ENCODE results near the gene LRP1B.

GRCh38 chr2:140316345-140316744 is 1814.5 kb downstream of the LRP1B start:
- TF ChIP-seq EGR1 (IDR thresholded peaks at IDR 0.05; ENCODE audit: borderline replicate concordance, low read depth, low read length): no peak
- no peak for TF ChIP-seq CTCF (IDR thresholded peaks at IDR 0.05; ENCODE audit: control extremely low read depth in 1 of 3, insufficient read depth in 1 of 3, low read depth in 1 of 3, low read length in 3 of 3)
- TF ChIP-seq RAD21 (IDR thresholded peaks at IDR 0.05 in 1 of 2, conservative IDR thresholded peaks at IDR 0.05 in 1 of 2; ENCODE audit: low read depth in 2 of 2, low read length in 2 of 2): no peak
- no peak for TF ChIP-seq JUN (IDR thresholded peaks at IDR 0.05; ENCODE audit: low read depth, low read length)
- no peak for TF ChIP-seq HDAC6 (IDR thresholded peaks at IDR 0.05; ENCODE audit: low read depth, low read length)
- TF ChIP-seq ATF2 (IDR thresholded peaks at IDR 0.05; ENCODE audit: low read length): no peak
- TF ChIP-seq POLR2A (IDR thresholded peaks at IDR 0.05; ENCODE audit: control extremely low read depth in 1 of 2, low read depth in 2 of 2, low read length in 2 of 2): no peak
- TF ChIP-seq RXRA (IDR thresholded peaks at IDR 0.05; ENCODE audit: insufficient read depth, low read depth, low read length): no peak

Data from H1 (cell line).